Fibroblast of lung (primary cell): ENCODE measurements around the gene UST. TPM values are rescaled to one million over a fixed set of nuclear protein-coding genes. Genes with fewer than 3 reads are reported as not detected.

ENCODE experiments used
- DNase-seq, 2 donors: peaks; one replicate each; pipeline versions ENCODE4 v3.0.0 to v3.0.0-alpha.2; 2010; ENCODE audit warnings: low read depth in 2 of 2
- H2AFZ ChIP-seq: 2 replicates; pipeline ENCODE4 v1.5.1; 2012; ENCODE audit warnings: low read length, control low read depth, inconsistent platforms
- H3K27ac ChIP-seq: 2 replicates; pipeline ENCODE4 v1.5.1; 2011; ENCODE audit warnings: low read length, control low read depth; ENCODE audit not compliant: insufficient read depth
- H3K27me3 ChIP-seq: 2 replicates; pipeline ENCODE4 v1.5.1; 2011; ENCODE audit warnings: mild to moderate bottlenecking, low read length; ENCODE audit not compliant: control insufficient read depth, insufficient read depth
- H3K36me3 ChIP-seq: 2 replicates; pipeline ENCODE4 v1.5.1; 2011; ENCODE audit warnings: low read length; ENCODE audit not compliant: control insufficient read depth, insufficient read depth
- H3K4me1 ChIP-seq: 2 replicates; pipeline ENCODE4 v1.5.1; 2011; ENCODE audit warnings: low read length; ENCODE audit not compliant: control insufficient read depth, insufficient read depth; ENCODE audit errors: extremely low read depth
- H3K4me2 ChIP-seq: 2 replicates; pipeline ENCODE4 v1.5.1; 2011; ENCODE audit warnings: low read length, control low read depth; ENCODE audit not compliant: insufficient read depth; ENCODE audit errors: extremely low read depth
- H3K4me3 ChIP-seq, 4 experiments: fragments of 200-600 bp in 1 of 4; sonication (generic) in 1 of 4; replicated peaks in 1 of 4; 2 replicates each; pipeline ENCODE4 v1.5.1; 2011 to 2016; ENCODE audit warnings: low read length in 4 of 4, low read depth in 3 of 4, mild to moderate bottlenecking in 3 of 4, control low read depth in 2 of 4, inconsistent platforms in 1 of 4, mixed read lengths in 1 of 4; ENCODE audit not compliant: insufficient read depth in 1 of 4; ENCODE audit errors: control extremely low read depth in 1 of 4
- H3K79me2 ChIP-seq: 2 replicates; pipeline ENCODE4 v1.5.1; 2012; ENCODE audit warnings: mild to moderate bottlenecking, low read length, inconsistent platforms; ENCODE audit not compliant: control insufficient read depth, insufficient read depth
- H3K9ac ChIP-seq: 2 replicates; pipeline ENCODE4 v1.5.1; 2011; ENCODE audit warnings: mild to moderate bottlenecking, low read length, control low read depth; ENCODE audit not compliant: insufficient read depth
- H3K9me3 ChIP-seq: 2 replicates; pipeline ENCODE4 v1.5.1; 2012; ENCODE audit warnings: low read depth, low read length; ENCODE audit not compliant: control insufficient read depth, insufficient read depth
- H4K20me1 ChIP-seq: 2 replicates; pipeline ENCODE4 v1.5.1; 2011; ENCODE audit warnings: low read length; ENCODE audit not compliant: control insufficient read depth, insufficient read depth; ENCODE audit errors: extremely low read depth
- EZH2 ChIP-seq: IDR thresholded peaks from 2 replicates; pipeline ENCODE4 v1.5.1; 2012; ENCODE audit warnings: low read length, control low read depth, mild to moderate bottlenecking; ENCODE audit errors: missing control alignments
- polyA plus RNA-seq, 2 donors: library from polyadenylated mRNA; depleted of rRNA in 1 of 2; stranded (reverse) in 1 of 2; unstranded in 1 of 2; fragments of >200 nt; gene quantifications; 2 replicates each; pipeline ENCODE4 v1.2.1, GENCODE V29; 2011 to 2012; ENCODE audit warnings: missing spikeins in 1 of 2
- total RNA-seq: library from RNA; depleted of rRNA; stranded (reverse); fragments of >200 nt; gene quantifications from 2 replicates; pipeline ENCODE4 v1.2.1, GENCODE V29; 2014
- TF ChIP-seq, protein P1 (sequence below), 2 donors: IDR thresholded peaks in 1 of 2; conservative IDR thresholded peaks in 1 of 2; 1 replicate in 1 of 2; 2 replicates in 1 of 2; pipeline ENCODE4 v1.5.1; 2011 to 2012; ENCODE audit warnings: low read length in 2 of 2, control low read depth in 1 of 2, inconsistent platforms in 1 of 2, low read depth in 1 of 2, mild to moderate bottlenecking in 1 of 2

Gene UST
- total and polyA plus RNA-seq, 2 donors (not counting 1 experiment from before 2014, with no cell fraction given), result 6.8 to 19.5 TPM

DNA sequence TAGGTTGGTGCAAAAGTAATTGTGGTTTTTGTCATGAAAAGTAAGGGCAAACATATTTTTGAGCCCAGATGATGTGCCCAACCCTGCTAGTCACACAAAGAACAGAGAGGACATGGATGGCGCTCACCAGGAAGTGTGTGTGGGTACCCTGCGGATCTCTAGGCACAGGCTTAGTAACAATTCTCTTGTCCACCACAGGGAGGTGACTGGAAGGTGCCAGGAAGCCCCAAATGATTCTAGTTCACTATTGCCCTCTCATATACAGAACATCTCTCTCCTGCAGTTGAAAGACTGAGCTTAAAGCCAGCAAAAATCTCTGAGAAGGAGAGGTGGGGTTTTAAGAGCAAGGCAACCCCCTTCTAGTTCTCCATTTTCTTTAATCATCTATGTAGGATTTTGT, 298.6 kb downstream of the UST start:
- H3K9ac ChIP-seq, result no peak overlapping the region
- peaks cover 2% of the 10 kb centered on the region for H3K4me1 ChIP-seq
- no peaks in the 10 kb centered on the region for H4K20me1 ChIP-seq
- H3K4me3 ChIP-seq, result no peak overlapping the region
- no peak overlapping the region for H2AFZ ChIP-seq
- H3K9me3 ChIP-seq, result no peaks in the 10 kb centered on the region
- no peaks in the 10 kb centered on the region for H3K27me3 ChIP-seq
- no peak overlapping the region for H3K27ac ChIP-seq
- TF ChIP-seq, protein P1, sequence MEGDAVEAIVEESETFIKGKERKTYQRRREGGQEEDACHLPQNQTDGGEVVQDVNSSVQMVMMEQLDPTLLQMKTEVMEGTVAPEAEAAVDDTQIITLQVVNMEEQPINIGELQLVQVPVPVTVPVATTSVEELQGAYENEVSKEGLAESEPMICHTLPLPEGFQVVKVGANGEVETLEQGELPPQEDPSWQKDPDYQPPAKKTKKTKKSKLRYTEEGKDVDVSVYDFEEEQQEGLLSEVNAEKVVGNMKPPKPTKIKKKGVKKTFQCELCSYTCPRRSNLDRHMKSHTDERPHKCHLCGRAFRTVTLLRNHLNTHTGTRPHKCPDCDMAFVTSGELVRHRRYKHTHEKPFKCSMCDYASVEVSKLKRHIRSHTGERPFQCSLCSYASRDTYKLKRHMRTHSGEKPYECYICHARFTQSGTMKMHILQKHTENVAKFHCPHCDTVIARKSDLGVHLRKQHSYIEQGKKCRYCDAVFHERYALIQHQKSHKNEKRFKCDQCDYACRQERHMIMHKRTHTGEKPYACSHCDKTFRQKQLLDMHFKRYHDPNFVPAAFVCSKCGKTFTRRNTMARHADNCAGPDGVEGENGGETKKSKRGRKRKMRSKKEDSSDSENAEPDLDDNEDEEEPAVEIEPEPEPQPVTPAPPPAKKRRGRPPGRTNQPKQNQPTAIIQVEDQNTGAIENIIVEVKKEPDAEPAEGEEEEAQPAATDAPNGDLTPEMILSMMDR (conservative IDR thresholded peaks at IDR 0.05 in 1 of 2, IDR thresholded peaks at IDR 0.05 in 1 of 2; ENCODE audit: low read depth in 1 of 2, low read length in 2 of 2), result no peak
- TF ChIP-seq EZH2, result no peak
- DNase-seq, result no peak
- H3K79me2 ChIP-seq, result no peaks in the 10 kb centered on the region
- H3K36me3 ChIP-seq, result no peaks in the 10 kb centered on the region
- H3K4me2 ChIP-seq, result no peak overlapping the region

DNA sequence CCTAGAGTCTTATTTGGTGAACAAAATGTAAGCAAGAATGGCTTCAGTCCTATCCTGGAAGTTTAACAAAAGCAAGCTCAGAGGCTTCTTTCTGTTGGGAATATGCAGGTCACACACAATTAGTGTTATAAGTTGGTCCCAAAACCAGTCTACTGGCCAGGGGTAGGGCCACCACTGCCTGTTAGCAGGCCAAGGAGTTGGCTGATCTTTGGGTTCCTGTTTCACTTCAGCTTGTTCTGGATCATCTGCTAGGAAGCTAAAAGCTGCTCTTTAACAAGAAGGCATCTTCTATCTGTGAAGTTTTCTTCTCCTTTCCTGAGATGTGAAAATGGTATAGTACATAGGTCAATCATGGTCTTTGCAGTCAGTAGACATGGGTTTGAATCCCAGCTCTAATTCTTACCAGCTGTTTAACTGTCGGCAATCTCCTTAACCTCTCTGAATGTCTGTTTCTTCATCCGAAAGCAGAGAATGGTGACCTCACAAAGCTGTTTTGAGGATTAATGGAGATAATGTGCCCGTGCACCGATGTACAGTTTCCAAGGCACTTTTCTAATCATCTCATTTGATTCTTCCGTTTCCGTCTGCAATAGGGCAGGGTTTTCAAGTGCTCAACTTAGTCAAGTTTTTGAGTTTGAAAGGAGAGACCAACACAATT, 299.5 kb downstream of the UST start:
- Histone ChIP-seq H2AFZ (no peak overlapping the region), H3K4me2 (no peak overlapping the region), H3K27ac (no peak overlapping the region), H4K20me1 (no peaks in the 10 kb centered on the region), H3K27me3 (no peaks in the 10 kb centered on the region), H3K79me2 (no peaks in the 10 kb centered on the region), H3K36me3 (no peaks in the 10 kb centered on the region), H3K9ac (no peak overlapping the region), H3K9me3 (no peaks in the 10 kb centered on the region), H3K4me1 (peaks cover 2% of the 10 kb centered on the region), H3K4me3 (no peak overlapping the region)
- TF ChIP-seq, protein P1 (conservative IDR thresholded peaks at IDR 0.05 in 1 of 2, IDR thresholded peaks at IDR 0.05 in 1 of 2; ENCODE audit: low read depth in 1 of 2, low read length in 2 of 2), result no peak
- TF ChIP-seq EZH2, result no peak
- DNase-seq, result no peak

DNA sequence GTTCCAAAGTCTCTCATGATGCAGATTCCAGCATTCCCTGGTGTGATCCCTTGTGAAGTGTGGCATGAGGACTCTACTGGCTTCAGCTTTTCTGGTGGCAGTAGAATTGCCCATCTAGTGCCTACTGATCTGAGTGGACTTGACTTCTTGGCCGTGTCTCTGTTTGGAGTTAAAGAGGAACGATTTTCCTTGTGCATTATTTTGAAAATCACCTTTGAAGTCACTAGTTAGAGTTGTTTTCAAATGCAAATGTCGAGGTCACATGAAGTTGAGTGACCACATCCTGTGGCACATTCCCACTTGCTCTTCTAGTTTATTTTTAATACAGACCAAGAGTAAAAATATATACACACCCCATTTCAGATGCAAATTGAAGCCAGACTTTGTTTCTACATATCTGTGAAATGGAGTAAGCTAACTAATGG, 300.0 kb downstream of the UST start:
- Histone ChIP-seq H4K20me1 (no peaks in the 10 kb centered on the region), H3K4me2 (no peak overlapping the region), H3K27ac (no peak overlapping the region), H3K4me3 (no peak overlapping the region), H3K4me1 (peaks cover 2% of the 10 kb centered on the region), H3K36me3 (no peaks in the 10 kb centered on the region), H3K79me2 (no peaks in the 10 kb centered on the region), H2AFZ (no peak overlapping the region), H3K27me3 (no peaks in the 10 kb centered on the region), H3K9ac (no peak overlapping the region), H3K9me3 (no peaks in the 10 kb centered on the region)
- TF ChIP-seq, protein P1 (conservative IDR thresholded peaks at IDR 0.05 in 1 of 2, IDR thresholded peaks at IDR 0.05 in 1 of 2; ENCODE audit: low read depth in 1 of 2, low read length in 2 of 2), result no peak
- no peak for TF ChIP-seq EZH2
- peak in 1 of 2 donors; percentile 50 for DNase-seq
